Stimulated activated CD4-positive, alpha-beta T cell treated with anti-CD3 and anti-CD28 coated beads, Interleukin-2, amount 100 ng/mL, for 4 hours (primary cell): Measurements from ENCODE around the gene ELN.

Experiments used
- DNase-seq: peaks from one replicate; pipeline ENCODE4 v3.0.0-alpha.2; 2020; ENCODE audit warnings: low read depth

ELN gene

GRCh38 chr7:74025146-74025545 lies 2.8 kb upstream of the ELN start:
- no peak for DNase-seq

- no peak for DNase-seq
These were observed 2.2 kb upstream of the ELN start for GRCh38 chr7:74025730-74026129.

- no peak for DNase-seq
These were observed 1.5 kb upstream of the ELN start for GRCh38 chr7:74026406-74026902.

GRCh38 chr7:74026903-74027682 lies 880 bp upstream of the ELN start:
- DNase-seq, result peak; percentile 32

GRCh38 chr7:74028321-74028838 lies 407 bp downstream of the ELN start:
- no peak for DNase-seq

- DNase-seq, result no peak
These were observed 1.3 kb downstream of the ELN start for GRCh38 chr7:74029089-74029785.

GRCh38 chr7:74029991-74030415 lies 2.0 kb downstream of the ELN start:
- no peak for DNase-seq

- no peak for DNase-seq
These were observed 2.9 kb downstream of the ELN start for GRCh38 chr7:74030861-74031260.

- no peak for DNase-seq
These were observed 3.6 kb downstream of the ELN start for GRCh38 chr7:74031403-74032190.

GRCh38 chr7:74032191-74032490 lies 4.2 kb downstream of the ELN start:
- no peak for DNase-seq

GRCh38 chr7:74032624-74033371 lies 4.8 kb downstream of the ELN start:
- no peak for DNase-seq

- DNase-seq, result no peak
These were observed 5.7 kb downstream of the ELN start for GRCh38 chr7:74033372-74034311.

- DNase-seq, result no peak
These were observed 9.6 kb downstream of the ELN start for GRCh38 chr7:74037609-74038008.

- DNase-seq, result no peak
These were observed 10.4 kb downstream of the ELN start for GRCh38 chr7:74038194-74038961.

- no peak for DNase-seq
These were observed 11.4 kb downstream of the ELN start for GRCh38 chr7:74039337-74039736.

- no peak for DNase-seq
These were observed 12.3 kb downstream of the ELN start for GRCh38 chr7:74040101-74040790.

- no peak for DNase-seq
These were observed 13.0 kb downstream of the ELN start for GRCh38 chr7:74040791-74041520.

- DNase-seq, result no peak
These were observed 15.0 kb downstream of the ELN start for GRCh38 chr7:74042746-74043522.
